ENCODE results near the gene TMEM141.
"Not testable (repeated sequence)": the region's sequence is repeated elsewhere in the genome, so short reads cannot be mapped to it uniquely, and the experiment has no call there.

The TMEM141 gene

DNA sequence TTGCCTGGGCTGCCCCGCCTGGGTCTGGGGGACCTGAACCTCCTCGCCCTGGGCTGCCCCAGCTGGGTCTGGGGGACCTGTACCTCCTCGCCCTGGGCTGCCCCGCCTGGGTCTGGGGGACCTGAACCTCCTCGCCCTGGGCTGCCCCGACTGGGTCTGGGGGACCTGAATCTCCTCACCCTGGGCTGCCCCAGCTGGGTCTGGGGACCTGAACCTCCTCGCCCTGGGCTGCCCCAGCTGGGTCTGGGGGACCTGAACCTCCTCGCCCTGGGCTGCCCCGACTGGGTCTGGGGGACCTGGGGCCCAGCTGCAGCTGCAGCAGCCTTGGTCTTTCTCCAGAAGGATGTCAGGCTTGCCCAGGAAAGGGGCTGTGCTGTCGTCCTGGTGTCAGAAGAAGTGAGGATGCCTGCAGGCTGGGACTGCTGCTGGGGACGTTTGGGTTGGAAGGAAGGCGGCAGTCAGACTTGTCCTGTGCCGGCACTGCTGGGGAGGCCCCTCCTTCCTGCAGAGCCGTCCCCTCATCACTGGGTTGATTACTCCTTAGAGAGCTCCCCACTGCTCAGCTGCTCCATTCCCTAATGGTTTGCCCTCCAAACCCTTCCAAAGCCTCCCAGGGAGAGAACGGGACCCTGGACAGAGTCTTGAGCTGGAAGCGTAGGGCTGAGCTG lies 42.4 kb downstream of the TMEM141 start:
- not testable (repeated sequence) for DNase-seq (ENCODE audit: low spot score)

DNA sequence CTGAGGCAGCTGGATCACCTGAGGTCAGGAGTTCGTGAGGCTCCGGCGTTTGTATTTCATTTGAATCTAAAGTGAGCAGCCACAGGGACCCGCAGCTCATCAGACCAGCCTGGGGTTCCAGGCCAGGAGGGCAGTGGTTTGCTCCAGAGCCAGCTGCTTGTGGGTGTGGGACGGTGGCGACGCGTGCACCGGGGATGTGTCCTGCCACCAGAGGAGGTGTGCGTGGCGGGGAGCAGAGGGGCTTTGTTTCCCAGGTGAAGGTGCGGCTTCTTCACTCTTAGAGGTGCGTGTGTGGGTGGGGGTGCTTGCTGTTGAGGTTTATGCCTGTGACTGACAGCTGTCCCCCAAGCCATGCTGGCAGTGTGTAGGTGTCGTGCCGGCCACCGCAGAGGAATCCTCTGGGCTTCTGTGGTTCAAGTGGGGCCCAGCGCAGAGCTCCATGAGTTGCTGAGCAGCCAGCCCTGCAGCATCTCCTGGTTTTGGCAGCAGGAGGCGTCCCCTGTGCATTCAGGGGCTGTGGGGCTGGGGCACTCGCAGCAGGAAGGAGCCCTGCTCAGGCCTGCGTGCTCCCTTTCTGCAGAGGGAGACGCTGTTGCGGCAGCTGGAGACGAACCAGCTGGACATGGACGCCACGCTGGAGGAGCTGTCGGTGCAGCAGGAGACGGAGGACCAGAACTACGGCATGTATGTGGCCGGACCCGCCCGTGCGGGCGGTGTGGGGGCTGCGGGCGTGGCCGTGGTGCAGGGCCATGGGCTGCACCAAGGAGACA lies 44.2 kb downstream of the TMEM141 start:
- no peak for DNase-seq (ENCODE audit: low spot score)

DNA sequence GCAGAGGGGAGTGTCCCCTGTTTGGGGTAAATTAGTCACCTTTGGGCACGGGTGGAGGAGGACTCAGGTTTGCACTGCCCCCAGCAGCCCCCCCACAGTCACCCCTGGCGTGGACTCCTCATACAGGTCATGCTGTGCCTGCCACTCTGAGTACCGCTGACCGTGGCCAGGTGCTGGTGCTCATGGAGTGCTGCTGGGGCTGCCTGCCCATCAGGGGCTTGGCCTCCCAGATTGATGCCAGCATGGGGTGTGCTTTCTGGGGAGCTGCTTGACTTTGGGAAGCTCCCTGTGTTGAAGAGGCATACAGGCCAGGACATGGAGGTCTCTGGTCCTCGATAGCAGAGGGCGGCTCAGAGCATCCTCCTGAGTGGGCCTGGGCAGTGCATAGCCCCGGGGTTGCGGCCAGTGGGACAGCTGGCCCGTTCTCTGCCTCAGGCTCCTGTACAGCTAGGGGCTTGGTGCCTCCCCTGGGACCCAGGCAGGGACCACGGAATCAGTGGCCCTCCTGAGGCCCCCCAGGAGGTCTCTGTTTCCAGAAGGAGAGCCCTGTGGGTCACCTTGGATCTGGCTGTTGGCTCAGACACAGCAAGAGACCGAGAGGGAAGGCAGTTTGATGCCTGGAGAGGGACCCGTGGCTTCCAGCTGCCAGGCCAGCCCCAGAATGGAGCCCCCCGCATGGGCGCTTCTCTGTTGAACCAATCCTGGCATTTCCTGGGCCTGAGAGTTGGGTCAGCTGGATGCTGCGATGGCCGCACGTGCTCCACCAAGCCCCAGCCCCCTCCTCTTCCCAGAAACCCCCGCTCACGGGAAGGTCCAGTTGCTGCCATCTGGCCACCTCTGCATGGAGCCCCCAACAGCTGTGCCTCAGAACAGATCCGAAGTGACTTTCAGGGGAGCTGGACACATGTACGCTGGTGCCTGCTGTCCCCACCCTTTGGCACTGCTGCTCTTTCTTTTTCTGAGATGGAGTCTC lies 45.1 kb downstream of the TMEM141 start:
- no peak for DNase-seq (ENCODE audit: low spot score)

DNA sequence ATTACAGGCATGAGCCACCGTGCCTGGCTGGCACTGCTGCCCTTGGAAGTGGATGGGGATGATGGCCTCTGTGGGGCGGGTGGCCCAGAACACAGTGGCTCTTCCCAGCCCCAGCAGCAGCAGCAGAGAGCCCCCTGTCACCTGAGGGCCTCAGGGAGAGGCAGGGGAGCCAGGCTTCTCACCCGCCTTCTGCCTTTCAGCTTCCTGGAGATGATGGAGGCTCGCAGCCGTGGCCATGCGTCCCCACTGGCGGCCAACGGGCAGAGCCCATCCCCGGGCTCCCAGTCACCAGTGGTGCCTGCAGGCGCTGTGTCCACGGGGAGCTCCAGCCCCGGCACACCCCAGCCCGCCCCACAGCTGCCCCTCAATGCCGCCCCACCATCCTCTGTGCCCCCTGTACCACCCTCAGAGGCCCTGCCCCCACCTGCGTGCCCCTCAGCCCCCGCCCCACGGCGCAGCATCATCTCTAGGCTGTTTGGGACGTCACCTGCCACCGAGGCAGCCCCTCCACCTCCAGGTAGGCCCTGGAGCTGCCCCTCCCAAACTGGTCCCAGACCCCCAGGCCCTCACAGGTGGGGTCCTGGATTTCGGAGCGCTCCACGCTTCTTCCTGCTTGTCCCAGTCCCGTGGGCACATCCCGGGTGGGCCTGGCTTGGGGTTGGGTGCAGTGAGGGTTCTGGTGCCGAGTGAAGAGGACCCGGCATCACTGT lies 46.2 kb downstream of the TMEM141 start:
- no peak for DNase-seq (ENCODE audit: low spot score)

DNA sequence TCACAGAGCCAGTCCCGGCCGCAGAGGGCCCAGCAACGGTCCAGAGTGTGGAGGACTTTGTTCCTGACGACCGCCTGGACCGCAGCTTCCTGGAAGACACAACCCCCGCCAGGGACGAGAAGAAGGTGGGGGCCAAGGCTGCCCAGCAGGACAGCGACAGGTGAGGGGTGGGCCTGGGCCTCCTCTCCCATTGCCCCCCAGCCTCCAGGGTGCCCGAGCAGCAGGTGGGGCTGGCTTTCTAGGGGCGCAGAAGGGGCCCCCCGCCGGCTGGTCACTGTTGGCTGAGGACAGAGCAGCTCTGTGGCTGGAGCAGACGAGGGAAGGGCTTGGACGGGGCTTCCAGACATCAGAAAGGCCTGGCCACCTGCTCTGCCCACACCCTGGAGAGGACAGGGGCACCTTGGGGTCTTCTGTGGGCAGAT lies 46.7 kb downstream of the TMEM141 start:
- DNase-seq (ENCODE audit: low spot score): not testable (repeated sequence)

DNA sequence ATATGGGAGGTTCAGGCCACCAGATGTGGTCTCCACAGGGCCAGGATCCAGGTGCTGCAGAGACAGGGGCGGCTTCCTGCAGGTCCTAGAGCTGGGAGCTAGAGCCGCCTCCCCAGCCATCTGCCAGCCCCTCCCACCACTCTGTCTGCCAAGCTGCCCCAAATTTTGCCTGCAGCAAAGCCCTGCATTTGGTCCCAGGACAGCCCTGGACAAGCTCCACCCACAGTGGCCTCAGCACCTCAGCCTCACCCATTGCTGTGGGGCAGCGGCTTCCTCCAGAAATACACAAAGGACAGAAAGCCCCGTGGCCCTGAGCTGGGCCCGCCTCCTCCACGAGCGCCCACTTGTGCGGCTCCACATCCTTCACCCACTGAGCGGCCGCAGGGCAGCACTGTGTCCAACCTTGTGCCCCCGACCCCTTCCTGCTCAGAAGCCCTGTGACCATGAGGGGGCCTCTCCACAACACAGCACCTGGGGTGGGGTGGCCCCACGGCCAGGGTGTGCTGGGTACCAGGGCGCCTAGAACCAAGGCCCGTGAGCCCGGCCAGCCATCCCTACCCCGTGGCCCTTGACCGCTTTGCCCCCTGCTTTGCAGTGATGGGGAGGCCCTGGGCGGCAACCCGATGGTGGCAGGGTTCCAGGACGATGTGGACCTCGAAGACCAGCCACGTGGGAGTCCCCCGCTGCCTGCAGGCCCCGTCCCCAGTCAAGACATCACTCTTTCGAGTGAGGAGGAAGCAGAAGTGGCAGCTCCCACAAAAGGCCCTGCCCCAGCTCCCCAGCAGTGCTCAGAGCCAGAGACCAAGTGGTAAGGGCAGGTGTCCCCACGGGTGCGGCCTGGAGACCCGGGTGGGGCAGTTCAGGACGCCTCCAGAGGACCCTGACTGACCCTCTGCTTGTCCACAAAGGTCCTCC lies 47.4 kb downstream of the TMEM141 start:
- no peak for DNase-seq (ENCODE audit: low spot score)

DNA sequence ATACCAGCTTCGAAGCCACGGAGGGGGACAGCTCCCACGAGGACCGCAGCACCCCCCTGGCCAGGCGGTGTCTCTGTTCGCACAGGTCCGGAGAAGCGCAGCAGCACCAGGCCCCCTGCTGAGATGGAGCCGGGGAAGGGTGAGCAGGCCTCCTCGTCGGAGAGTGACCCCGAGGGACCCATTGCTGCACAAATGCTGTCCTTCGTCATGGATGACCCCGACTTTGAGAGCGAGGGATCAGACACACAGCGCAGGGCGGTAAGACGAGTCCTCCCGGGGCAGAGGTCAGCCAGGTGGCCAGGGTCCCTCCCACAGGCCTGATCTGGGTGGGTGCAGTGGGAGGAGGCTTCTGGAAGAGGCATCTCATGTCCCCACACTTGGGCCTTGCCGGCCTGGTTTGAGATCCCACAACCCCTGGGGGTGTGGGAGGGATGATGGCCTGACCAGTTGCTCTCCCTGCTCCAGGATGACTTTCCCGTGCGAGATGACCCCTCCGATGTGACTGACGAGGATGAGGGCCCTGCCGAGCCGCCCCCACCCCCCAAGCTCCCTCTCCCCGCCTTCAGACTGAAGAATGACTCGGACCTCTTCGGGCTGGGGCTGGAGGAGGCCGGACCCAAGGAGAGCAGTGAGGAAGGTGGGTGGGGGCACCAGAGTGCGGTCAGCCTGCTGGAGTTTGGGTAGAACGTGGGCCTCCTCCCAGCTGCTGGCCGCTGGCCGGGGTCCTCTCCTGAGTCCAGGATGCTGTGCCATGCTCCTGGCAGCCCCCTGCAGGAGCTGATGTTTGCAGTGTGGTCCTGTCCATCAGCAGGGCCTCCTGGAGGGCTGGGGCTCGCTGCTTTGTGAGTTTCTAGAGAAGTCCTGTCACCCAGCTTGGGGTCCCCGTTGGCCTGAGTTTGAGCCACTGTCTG lies 48.3 kb downstream of the TMEM141 start:
- DNase-seq (ENCODE audit: low spot score): no peak

DNA sequence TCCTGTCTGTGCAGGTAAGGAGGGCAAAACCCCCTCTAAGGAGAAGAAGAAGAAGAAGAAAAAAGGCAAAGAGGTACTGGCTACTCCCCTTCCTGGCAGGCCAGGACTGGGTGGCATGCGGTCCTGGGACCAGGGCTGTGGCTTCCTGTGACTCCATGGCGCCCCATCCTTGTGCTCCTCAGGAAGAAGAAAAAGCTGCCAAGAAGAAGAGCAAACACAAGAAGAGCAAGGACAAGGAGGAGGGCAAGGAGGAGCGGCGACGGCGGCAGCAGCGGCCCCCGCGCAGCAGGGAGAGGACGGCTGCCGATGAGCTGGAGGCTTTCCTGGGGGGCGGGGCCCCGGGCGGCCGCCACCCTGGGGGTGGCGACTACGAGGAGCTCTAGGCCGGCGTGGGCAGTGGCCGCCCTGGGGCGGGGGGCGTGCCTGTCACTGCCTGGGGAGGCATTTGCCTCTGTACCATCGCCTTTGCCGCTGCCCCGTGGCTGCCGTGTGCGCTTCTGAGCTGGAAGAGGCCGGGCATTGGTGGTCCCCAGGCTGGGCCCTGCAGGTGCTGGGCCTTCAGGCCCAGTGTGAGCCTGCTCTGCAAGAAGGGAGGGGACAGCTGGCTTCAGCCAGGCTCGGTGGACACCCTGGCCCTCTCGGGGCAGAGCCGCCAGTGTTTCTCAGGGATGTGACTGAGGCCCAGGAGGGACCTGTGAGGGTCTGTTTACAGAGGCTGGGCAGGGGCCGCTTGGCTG lies 49.2 kb downstream of the TMEM141 start:
- no peak for DNase-seq (ENCODE audit: low spot score)

DNA sequence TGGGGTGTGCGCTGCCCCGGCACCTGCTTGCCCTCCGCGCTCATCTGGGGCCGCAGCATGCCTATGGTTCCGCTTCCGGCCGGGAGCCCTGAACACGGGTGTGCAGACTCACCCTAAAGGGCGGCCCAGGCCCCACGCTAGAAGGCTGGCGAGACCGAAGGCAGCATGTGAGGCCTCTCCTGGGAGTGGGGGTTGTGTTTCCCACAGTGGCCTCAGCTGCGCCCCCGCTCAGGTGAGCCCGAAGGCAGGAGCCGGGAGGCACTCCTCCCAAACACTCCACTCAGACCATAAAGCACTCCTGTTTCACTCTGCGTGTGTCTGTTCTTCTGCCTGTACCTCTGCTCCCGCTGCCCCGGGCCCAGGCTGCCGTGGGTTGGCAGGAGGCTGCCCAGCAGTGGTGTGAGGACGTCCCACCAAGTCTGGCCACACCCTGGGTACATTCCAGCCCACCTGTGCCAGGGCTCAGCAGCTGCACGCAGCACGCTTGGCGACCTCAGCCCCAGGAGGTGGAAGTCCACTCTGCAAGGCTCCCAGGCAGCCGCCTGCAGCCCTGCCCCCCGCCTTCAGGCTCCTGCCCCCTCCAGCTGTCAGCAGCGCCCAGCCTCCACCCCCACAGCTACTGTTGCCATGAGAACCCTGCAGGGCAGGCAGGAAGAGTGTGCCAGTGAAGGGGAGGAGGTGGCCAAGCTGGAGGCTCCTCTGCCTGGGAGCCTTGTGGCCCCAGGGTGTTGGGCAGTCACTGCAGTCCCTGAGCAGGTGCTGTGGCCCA lies 49.9 kb downstream of the TMEM141 start:
- DNase-seq (ENCODE audit: low spot score): no peak

DNA sequence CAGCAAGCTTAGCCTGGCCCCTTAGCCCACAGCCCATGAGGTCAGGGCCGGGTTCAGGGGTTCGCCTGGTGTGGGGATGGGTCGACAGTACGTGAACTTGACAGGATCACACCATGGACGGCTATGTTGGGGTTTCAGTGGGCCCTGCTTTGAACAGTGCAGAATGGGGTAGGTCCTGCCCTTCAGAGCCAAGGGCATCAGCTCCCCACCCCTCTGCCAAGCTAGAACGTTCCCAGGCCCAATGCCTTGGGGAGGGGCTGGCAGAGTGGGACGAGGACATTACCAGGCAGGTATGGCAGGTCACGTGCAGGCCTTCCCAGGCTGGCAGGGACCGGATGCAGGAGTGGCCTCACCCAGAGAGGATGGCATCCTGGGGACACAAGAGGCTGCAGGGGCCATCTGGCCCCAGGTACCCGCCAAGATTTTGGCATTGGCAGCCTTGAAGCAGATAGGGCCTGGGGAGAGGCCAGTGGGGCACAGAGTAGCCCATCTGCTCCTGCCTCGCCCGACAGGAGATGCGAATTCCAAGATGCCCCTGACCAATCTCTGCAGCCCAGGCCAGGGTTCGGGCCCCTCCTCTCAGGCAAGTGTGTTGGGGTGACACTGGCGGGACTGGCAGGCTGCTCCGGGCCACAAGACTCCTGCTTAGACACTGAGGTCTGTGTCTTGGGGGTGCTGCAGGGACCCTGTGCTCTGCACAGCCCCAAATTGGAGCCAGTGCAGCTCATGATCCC lies 50.7 kb downstream of the TMEM141 start:
- not testable (repeated sequence) for DNase-seq (ENCODE audit: low spot score)

DNA sequence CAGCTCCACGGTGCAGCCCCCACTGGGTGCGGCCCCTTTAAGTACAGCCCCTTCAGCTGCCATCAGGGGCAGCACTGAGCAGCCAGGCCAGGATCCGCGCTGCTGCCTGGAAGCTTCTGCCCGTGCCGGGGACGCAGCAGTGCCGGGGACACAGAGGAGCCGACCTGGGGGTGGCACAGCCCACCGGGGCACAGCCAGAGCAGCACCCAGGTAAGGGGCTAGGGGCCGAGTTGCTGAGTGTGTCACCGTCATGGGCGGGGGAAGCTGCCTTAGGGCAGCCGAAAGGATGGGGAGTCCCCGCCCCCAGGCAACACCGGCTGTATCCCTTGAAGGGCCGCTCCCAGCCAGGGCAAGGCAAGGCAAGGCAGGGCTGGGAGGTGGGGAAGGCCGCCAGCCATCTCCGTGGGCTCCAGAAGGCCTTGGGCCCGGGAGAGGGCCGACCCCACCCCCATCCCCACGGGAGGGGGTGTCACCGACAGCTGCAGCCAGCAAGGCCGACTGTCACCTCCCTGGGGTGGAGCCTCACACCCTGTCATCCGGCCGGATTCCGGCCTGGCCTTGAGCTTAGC lies 51.3 kb downstream of the TMEM141 start, which contains the start of gene AJM1:
Gene AJM1, plus strand, starts transcription at position 99 of the 569 bp plus-strand sequence. CDS start 1,937 bp downstream, outside the sequence.
- peak; percentile 55 for DNase-seq (ENCODE audit: low spot score)

All from kidney capillary endothelial cell (primary cell).